H1 (cell line): Measurements from ENCODE around the gene REPIN1. TPM values are rescaled to one million over a fixed set of nuclear protein-coding genes. Genes with fewer than 3 reads are reported as not detected.

Experiments used
- CTCF ChIA-PET: fragments of 300-600 bp; sonication (Branson Sonifier 250); formaldehyde crosslinking; loops from one replicate; lab custom pipeline; 2021; ENCODE audit not compliant: partially characterized antibody; lab: Charles Lee
- POLR2A ChIA-PET: fragments of 300-600 bp; sonication (Branson Sonifier 250); formaldehyde crosslinking; loops from one replicate; lab custom pipeline; 2021; ENCODE audit warnings: inconsistent platforms; ENCODE audit not compliant: partially characterized antibody; lab: Charles Lee
- DNase-seq, 2 experiments: peaks; one replicate each; pipeline versions ENCODE4 v3.0.0 to v3.0.0-alpha.2; 2010 to 2022; ENCODE audit warnings: low spot score in 2 of 2, low read depth in 1 of 2, mixed read lengths in 1 of 2
- FAIRE-seq: peaks from 2 replicates; lab custom pipeline; 2011; peaks lifted over from hg19 to GRCh38; lab: Jason Lieb, UNC
- H2AFZ ChIP-seq: 2 replicates; pipeline ENCODE4 v1.8.1; 2012; ENCODE audit warnings: low read length, inconsistent platforms
- H2AK5ac ChIP-seq: 2 replicates; pipeline ENCODE4 v1.6.1; 2013; ENCODE audit warnings: low read depth, low read length
- H2BK120ac ChIP-seq: replicated peaks from 2 replicates; pipeline ENCODE3; 2013; ENCODE audit warnings: low read depth, low read length, inconsistent platforms
- H2BK12ac ChIP-seq: 2 replicates; pipeline ENCODE4 v1.6.1; 2013; ENCODE audit warnings: low read depth, low read length
- H2BK15ac ChIP-seq: 2 replicates; pipeline ENCODE4 v1.6.1; 2013; ENCODE audit warnings: low read length
- H2BK20ac ChIP-seq: 2 replicates; pipeline ENCODE4 v1.6.1; 2013; ENCODE audit warnings: low read length
- H2BK5ac ChIP-seq: 2 replicates; pipeline ENCODE4 v1.6.1; 2013; ENCODE audit warnings: low read depth, low read length
- H3K14ac ChIP-seq: 2 replicates; pipeline ENCODE4 v1.6.1; 2013; ENCODE audit warnings: inconsistent platforms; ENCODE audit not compliant: insufficient read length
- H3K18ac ChIP-seq: 2 replicates; pipeline ENCODE4 v1.6.1; 2013; ENCODE audit warnings: low read length; ENCODE audit errors: extremely low read depth
- H3K23ac ChIP-seq: 2 replicates; pipeline ENCODE4 v1.6.1; 2013; ENCODE audit warnings: inconsistent platforms; ENCODE audit not compliant: insufficient read length
- H3K23me2 ChIP-seq: 2 replicates; pipeline ENCODE4 v1.6.1; 2013; ENCODE audit warnings: low read depth, low read length
- H3K27ac ChIP-seq: 2 replicates; pipeline ENCODE4 v1.6.1; 2011; ENCODE audit warnings: low read depth, low read length, inconsistent platforms
- H3K27me3 ChIP-seq, 4 experiments: replicated peaks in 1 of 4; 1 replicate in 1 of 4; 2 replicates in 3 of 4; pipeline versions ENCODE4 v1.6.1 to v1.8.1; 2011 to 2013; ENCODE audit warnings: low read length in 3 of 4, mild to moderate bottlenecking in 3 of 4, inconsistent platforms in 2 of 4, mixed read lengths in 2 of 4, moderate library complexity in 1 of 4; ENCODE audit not compliant: control insufficient read depth in 3 of 4, insufficient read depth in 3 of 4; ENCODE audit errors: extremely low read depth in 1 of 4
- H3K36me3 ChIP-seq, 4 experiments: 2 replicates each; pipeline versions ENCODE4 v1.6.1 to v1.8.1; 2011 to 2013; ENCODE audit warnings: mild to moderate bottlenecking in 4 of 4, low read length in 3 of 4, moderate library complexity in 2 of 4, control low read depth in 1 of 4, inconsistent platforms in 1 of 4; ENCODE audit not compliant: insufficient read depth in 4 of 4, control insufficient read depth in 2 of 4
- H3K4ac ChIP-seq: replicated peaks from 2 replicates; pipeline ENCODE3; 2013; ENCODE audit warnings: low read length, low read depth, mixed read lengths, inconsistent platforms; ENCODE audit not compliant: insufficient read length
- H3K4me1 ChIP-seq, 4 experiments: replicated peaks in 1 of 4; 1 replicate in 1 of 4; 2 replicates in 3 of 4; pipeline versions ENCODE4 v1.6.1 to v1.8.1; 2011 to 2013; ENCODE audit warnings: low read length in 3 of 4, inconsistent platforms in 2 of 4, mixed read lengths in 1 of 4; ENCODE audit not compliant: insufficient read depth in 4 of 4, control insufficient read depth in 3 of 4
- H3K4me2 ChIP-seq, 2 experiments: 2 replicates each; pipeline versions ENCODE4 v1.6.1 to v1.8.1; 2011 to 2013; ENCODE audit warnings: low read depth in 2 of 2, low read length in 2 of 2, control low read depth in 1 of 2, inconsistent platforms in 1 of 2, mild to moderate bottlenecking in 1 of 2; ENCODE audit not compliant: insufficient read depth in 1 of 2
- H3K4me3 ChIP-seq, 4 experiments: fragments of 200-600, 300-600 bp in 1 of 4; sonication (generic), shearing (Covaris generic), sonication (Bioruptor Twin) in 1 of 4; 2 replicates each; pipeline versions ENCODE4 v1.5.1 to v1.8.1; 2011 to 2016; ENCODE audit warnings: low read length in 4 of 4, low read depth in 3 of 4, control low read depth in 2 of 4, inconsistent platforms in 2 of 4, mild to moderate bottlenecking in 2 of 4, mixed read lengths in 1 of 4, moderate library complexity in 1 of 4; ENCODE audit not compliant: insufficient read depth in 2 of 4; ENCODE audit errors: extremely low read depth in 1 of 4
- H3K56ac ChIP-seq: replicated peaks from 2 replicates; pipeline ENCODE3; 2013; ENCODE audit warnings: low read depth, mild to moderate bottlenecking, mixed read lengths, low read length, inconsistent platforms; ENCODE audit not compliant: insufficient read length
- H3K79me1 ChIP-seq: 2 replicates; pipeline ENCODE4 v1.6.1; 2013; ENCODE audit warnings: low read depth, low read length, control low read depth
- H3K79me2 ChIP-seq, 2 experiments: 2 replicates each; pipeline versions ENCODE4 v1.6.1 to v1.8.1; 2012 to 2013; ENCODE audit warnings: low read length in 2 of 2, mild to moderate bottlenecking in 2 of 2, inconsistent platforms in 1 of 2; ENCODE audit not compliant: insufficient read depth in 2 of 2, control insufficient read depth in 1 of 2
- H3K9ac ChIP-seq, 4 experiments: replicated peaks in 1 of 4; 1 replicate in 1 of 4; 2 replicates in 3 of 4; pipeline versions ENCODE4 v1.6.1 to v1.8.1; 2011 to 2013; ENCODE audit warnings: low read depth in 3 of 4, low read length in 3 of 4, control low read depth in 2 of 4, mild to moderate bottlenecking in 2 of 4, moderate library complexity in 2 of 4, inconsistent platforms in 1 of 4; ENCODE audit errors: extremely low read depth in 1 of 4
- H3K9me3 ChIP-seq, 2 experiments: 2 replicates each; pipeline versions ENCODE4 v1.6.1 to v1.8.1; 2012 to 2013; ENCODE audit warnings: mild to moderate bottlenecking in 2 of 2, moderate library complexity in 2 of 2, control low read depth in 1 of 2, inconsistent platforms in 1 of 2, low read depth in 1 of 2, low read length in 1 of 2, mixed read lengths in 1 of 2; ENCODE audit not compliant: insufficient read depth in 2 of 2
- H4K20me1 ChIP-seq, 2 experiments: replicated peaks in 1 of 2; 2 replicates each; pipeline versions ENCODE3 to v1.8.1; 2011 to 2013; ENCODE audit warnings: inconsistent platforms in 2 of 2, low read length in 2 of 2, mild to moderate bottlenecking in 1 of 2; ENCODE audit not compliant: insufficient read depth in 2 of 2, control insufficient read depth in 1 of 2
- H4K5ac ChIP-seq: 2 replicates; pipeline ENCODE4 v1.6.1; 2013; ENCODE audit warnings: low read length, low read depth, mixed read lengths, inconsistent platforms; ENCODE audit not compliant: insufficient read length
- H4K8ac ChIP-seq: 2 replicates; pipeline ENCODE4 v1.8.0; 2013; ENCODE audit warnings: mild to moderate bottlenecking, moderate library complexity, low read length, inconsistent platforms; ENCODE audit not compliant: insufficient read depth; ENCODE audit errors: extremely low read depth
- H4K91ac ChIP-seq: replicated peaks from 2 replicates; pipeline ENCODE3; 2013; ENCODE audit warnings: low read length, mixed read lengths, inconsistent platforms; ENCODE audit not compliant: insufficient read length
- BACH1 ChIP-seq: IDR thresholded peaks from 2 replicates; pipeline ENCODE4 v1.6.1; 2012; ENCODE audit warnings: low read length, improper control_type of control experiment
- CBX8 ChIP-seq: fragments of 300-800, 300-1000 bp; sonication (generic); IDR thresholded peaks from 2 replicates; pipeline ENCODE4 v1.7.1; 2016; ENCODE audit warnings: low read depth, low read length, borderline replicate concordance
- EP300 ChIP-seq, 2 experiments: IDR thresholded peaks; 1 replicate in 1 of 2; 2 replicates in 1 of 2; pipeline ENCODE4 v1.6.1; 2011 to 2012; ENCODE audit warnings: low read depth in 2 of 2, low read length in 2 of 2, mild to moderate bottlenecking in 2 of 2, borderline replicate concordance in 1 of 2, inconsistent platforms in 1 of 2, moderate library complexity in 1 of 2
- GTF2F1 ChIP-seq: IDR thresholded peaks from 2 replicates; pipeline ENCODE4 v1.6.1; 2012; ENCODE audit warnings: low read depth, low read length, improper control_type of control experiment, borderline replicate concordance
- POLR2A ChIP-seq, 2 experiments: IDR thresholded peaks; 1 replicate in 1 of 2; 2 replicates in 1 of 2; pipeline ENCODE4 v1.6.1; 2011; ENCODE audit warnings: low read depth in 2 of 2, low read length in 2 of 2, mild to moderate bottlenecking in 2 of 2; ENCODE audit errors: control extremely low read depth in 1 of 2
- SIRT6 ChIP-seq: IDR thresholded peaks from one replicate; pipeline ENCODE4 v1.7.1; 2012; ENCODE audit warnings: low read length, inconsistent platforms
- TBP ChIP-seq: IDR thresholded peaks from 2 replicates; pipeline ENCODE4 v1.6.1; 2011; ENCODE audit warnings: low read depth, low read length, improper control_type of control experiment
- WGBS, 2 experiments: shearing (Covaris generic) in 1 of 2; methylation state at CpG; one replicate each; pipeline versions ENCODE4 v1.1.6 to v1.1.7; 2013 to 2015; ENCODE audit warnings: low lambda C conversion rate in 2 of 2, mixed read lengths in 2 of 2, inconsistent platforms in 1 of 2, low coverage in 1 of 2, missing lambda C conversion rate in 1 of 2; ENCODE audit not compliant: insufficient replicate concordance in 2 of 2, insufficient coverage in 1 of 2, insufficient read length in 1 of 2; ENCODE audit errors: extremely low coverage in 1 of 2, missing lambda C conversion rate in 1 of 2; 5-methylcytosine and 5-hydroxymethylcytosine counted together
- polyA plus RNA-seq, 7 experiments: library from polyadenylated mRNA; depleted of rRNA in 3 of 7; stranded (reverse) in 5 of 7; unstranded in 2 of 7; fragments of >200 nt in 5 of 7; fragments of 200-250 nt in 2 of 7; gene quantifications; 1 replicate in 5 of 7; 2 replicates in 1 of 7; 4 replicates in 1 of 7; pipeline versions ENCODE4 v1.2.1 to v1.2.3, GENCODE V29; 2011 to 2013; ENCODE audit warnings: missing spikeins in 2 of 7, mixed read lengths in 2 of 7
- total RNA-seq: library from RNA; stranded (reverse); fragmentation: NEBNext Ultra II Directional; extraction: Animal tissue kit (Norgen Biotek cat#: 25700); gene quantifications from 2 replicates; pipeline ENCODE4 v1.2.1, GENCODE V29; 2021

REPIN1 gene
- total and polyA plus RNA-seq, 2 of the 8 experiments (the other 6 are each of a cell fraction or from before 2014, with no cell fraction given): 98.6 to 125 TPM

DNA sequence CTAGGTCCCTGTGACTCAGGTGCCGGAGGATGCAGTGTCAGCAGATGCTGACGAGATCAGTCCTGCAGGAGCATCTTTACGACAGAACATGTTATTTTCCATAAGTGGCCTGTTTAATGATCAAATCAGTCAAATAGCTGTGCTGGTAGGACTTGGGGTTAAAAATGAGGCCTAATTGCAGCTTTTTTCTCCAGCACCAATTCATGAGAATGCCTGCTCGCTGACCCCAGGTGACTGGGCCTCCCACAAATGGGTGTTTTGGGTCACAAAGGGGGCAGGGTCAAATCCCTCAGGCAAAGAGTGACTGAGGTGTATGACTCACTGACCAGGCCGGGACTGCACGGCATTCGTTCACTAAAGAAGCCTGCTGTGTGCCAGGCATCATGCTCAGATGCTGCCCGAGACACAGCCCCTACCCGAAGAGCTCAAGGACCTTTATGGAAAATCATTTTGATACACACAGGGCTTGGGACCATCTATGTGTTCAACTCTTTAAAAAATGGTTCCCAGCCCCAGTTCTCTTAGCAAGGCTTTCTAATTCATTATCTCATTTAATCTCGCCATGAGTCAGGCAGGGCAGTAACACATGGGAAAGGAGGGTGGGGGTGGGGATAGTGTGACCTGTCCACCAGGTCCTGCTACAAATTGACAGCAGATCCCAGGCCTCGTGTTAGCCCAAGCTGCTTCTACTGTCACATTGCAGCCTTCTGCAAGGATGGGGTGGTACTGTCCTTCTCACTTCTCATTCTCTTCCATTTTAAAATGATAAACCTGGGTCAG is 31.6 kb downstream of the REPIN1 start:
- peak overlapping the region; percentile 98 for H2BK120ac ChIP-seq
- H2BK15ac ChIP-seq: 0 out of 2 replicates have a peak overlapping the region, but pooled peaks have one; percentile 53
- no peak for FAIRE-seq
- no peak overlapping the region for H3K14ac ChIP-seq
- H2BK12ac ChIP-seq: peak overlapping the region; percentile 97
- H4K5ac ChIP-seq: peak overlapping the region; percentile 93
- no peak overlapping the region for H4K8ac ChIP-seq
- H3K9ac ChIP-seq: peak overlapping the region in 2 of 4 experiments; percentile 20 to 38; a peak in 3 of 7 replicates
- peak overlapping the region; percentile 89 for H3K18ac ChIP-seq
- H3K56ac ChIP-seq: no peak overlapping the region
- no peak overlapping the region; a peak in 1 of 8 replicates for H3K4me3 ChIP-seq
- H3K23ac ChIP-seq: no peak overlapping the region
- no peaks in the 10 kb centered on the region for H3K9me3 ChIP-seq
- DNase-seq: no peak
- WGBS, 2 experiments: 68% methylated on average over 11 of the region's 11 CpGs; no CpG with 5 or more reads in 1 of the 2 experiments
- ChIA-PET CTCF (interaction anchor here (0.6 to 3.8 kb wide), 9 partner anchors 11 to 51 kb away, joined by 3 to 31 read pairs (median 4); no protein-coding TSS in a partner anchor), POLR2A (interaction anchor here (1.3 to 13.9 kb wide), 9 partner anchors 8 to 71 kb away, joined by 3 to 230 read pairs (median 9); partner anchors contain the start of genes RARRES2 and REPIN1)
- peak overlapping the region; percentile 90 for H3K27ac ChIP-seq
- H4K20me1 ChIP-seq: no peaks in the 10 kb centered on the region
- H3K4me2 ChIP-seq: no peak overlapping the region
- H3K4ac ChIP-seq: no peak overlapping the region
- H3K79me1 ChIP-seq: no peaks in the 10 kb centered on the region
- H3K23me2 ChIP-seq: peaks cover 2% of the 10 kb centered on the region; the same call in 1 of the 2 replicates
- H3K79me2 ChIP-seq: peaks cover 0 to 12% of the 10 kb centered on the region in 2 experiments; a peak in 2 of 4 replicates
- TF ChIP-seq CBX8 (no peak), EP300 (IDR thresholded peaks at IDR 0.05; ENCODE audit: borderline replicate concordance in 1 of 2, low read depth in 2 of 2, low read length in 2 of 2) (no peak), BACH1 (no peak), SIRT6 (no peak), GTF2F1 (no peak), TBP (no peak), POLR2A (IDR thresholded peaks at IDR 0.05; ENCODE audit: control extremely low read depth in 1 of 2, low read depth in 2 of 2, low read length in 2 of 2) (peak in 1 of 2 experiments; percentile 18; a peak in 1 of 3 replicates)
- H4K91ac ChIP-seq: peak overlapping the region; percentile 98
- H2AFZ ChIP-seq: no peak overlapping the region
- peaks cover 6 to 35% (median 15%) of the 10 kb centered on the region in 4 experiments; a peak in 6 of 8 replicates for H3K36me3 ChIP-seq
- peak overlapping the region; percentile 97 for H2BK5ac ChIP-seq
- H2BK20ac ChIP-seq: peak overlapping the region; percentile 100
- peak overlapping the region; percentile 84 for H2AK5ac ChIP-seq
- peaks cover 32 to 56% (median 47%) of the 10 kb centered on the region in 4 experiments for H3K4me1 ChIP-seq
- H3K27me3 ChIP-seq: no peaks in the 10 kb centered on the region
